ENCODE results near the gene BACE2.

GRCh38 chr21:41160036-41160435, 7.9 kb upstream of the BACE2 start:
- no peak for TF ChIP-seq POLR2AphosphoS5 (IDR thresholded peaks at IDR 0.05; ENCODE audit: low read depth, low read length)
- no peak for TF ChIP-seq YY1 (IDR thresholded peaks at IDR 0.05; ENCODE audit: extremely low read depth, insufficient replicate concordance, low read depth, low read length)
- no peak for TF ChIP-seq EZH2 (IDR thresholded peaks at IDR 0.05)
- no peak for TF ChIP-seq CTCF (IDR thresholded peaks at IDR 0.05 in 2 of 3, conservative IDR thresholded peaks at IDR 0.05 in 1 of 3; ENCODE audit: borderline replicate concordance in 1 of 3, insufficient read depth in 1 of 3, low read depth in 2 of 3, low read length in 2 of 3)
- no peak for TF ChIP-seq JUND (IDR thresholded peaks at IDR 0.05)
- TF ChIP-seq POLR2A (IDR thresholded peaks at IDR 0.05; ENCODE audit: borderline replicate concordance, extremely low read depth, insufficient read depth, insufficient read length): no peak
- no peak for TF ChIP-seq EZH2phosphoT487 (IDR thresholded peaks at IDR 0.05; ENCODE audit: borderline replicate concordance)
- TF ChIP-seq EGR1 (IDR thresholded peaks at IDR 0.05; ENCODE audit: low read depth): no peak
- TF ChIP-seq CEBPB (IDR thresholded peaks at IDR 0.05; ENCODE audit: low read depth): no peak
- TF ChIP-seq RAD21 (IDR thresholded peaks at IDR 0.05; ENCODE audit: low read depth): no peak

Data from HCT116 (cell line).